GM13976 (cell line): Measurements from ENCODE around the gene TMEM174.

Source experiments
- DNase-seq: peaks from one replicate; pipeline ENCODE4 v3.0.0; 2012; ENCODE audit warnings: low spot score
- in situ Hi-C: fragments of 300-500 bp; cut with MboI; formaldehyde crosslinking; loops from one replicate; pipeline ENCODE4 v1.12.0; 2022; ENCODE audit warnings: low sequenced_read_pairs, mixed read lengths, inconsistent platforms; ENCODE audit not compliant: unreplicated experiment
- TF ChIP-seq, protein P1 (sequence below): IDR thresholded peaks from 2 replicates; pipeline ENCODE4 v1.5.1; 2012; ENCODE audit warnings: borderline replicate concordance, mild to moderate bottlenecking; ENCODE audit not compliant: insufficient read depth; ENCODE audit errors: extremely low read depth, missing control alignments, control extremely low read depth

The TMEM174 gene

GRCh38 chr5:73221726-73222125 lies 48.7 kb downstream of the TMEM174 start:
- no peak for DNase-seq
- TF ChIP-seq, protein P1, sequence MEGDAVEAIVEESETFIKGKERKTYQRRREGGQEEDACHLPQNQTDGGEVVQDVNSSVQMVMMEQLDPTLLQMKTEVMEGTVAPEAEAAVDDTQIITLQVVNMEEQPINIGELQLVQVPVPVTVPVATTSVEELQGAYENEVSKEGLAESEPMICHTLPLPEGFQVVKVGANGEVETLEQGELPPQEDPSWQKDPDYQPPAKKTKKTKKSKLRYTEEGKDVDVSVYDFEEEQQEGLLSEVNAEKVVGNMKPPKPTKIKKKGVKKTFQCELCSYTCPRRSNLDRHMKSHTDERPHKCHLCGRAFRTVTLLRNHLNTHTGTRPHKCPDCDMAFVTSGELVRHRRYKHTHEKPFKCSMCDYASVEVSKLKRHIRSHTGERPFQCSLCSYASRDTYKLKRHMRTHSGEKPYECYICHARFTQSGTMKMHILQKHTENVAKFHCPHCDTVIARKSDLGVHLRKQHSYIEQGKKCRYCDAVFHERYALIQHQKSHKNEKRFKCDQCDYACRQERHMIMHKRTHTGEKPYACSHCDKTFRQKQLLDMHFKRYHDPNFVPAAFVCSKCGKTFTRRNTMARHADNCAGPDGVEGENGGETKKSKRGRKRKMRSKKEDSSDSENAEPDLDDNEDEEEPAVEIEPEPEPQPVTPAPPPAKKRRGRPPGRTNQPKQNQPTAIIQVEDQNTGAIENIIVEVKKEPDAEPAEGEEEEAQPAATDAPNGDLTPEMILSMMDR, result no peak
- in situ Hi-C loops, result loop anchor here (10.0 kb wide), 1 partner anchor 73 kb away; no protein-coding TSS in a partner anchor

DNA sequence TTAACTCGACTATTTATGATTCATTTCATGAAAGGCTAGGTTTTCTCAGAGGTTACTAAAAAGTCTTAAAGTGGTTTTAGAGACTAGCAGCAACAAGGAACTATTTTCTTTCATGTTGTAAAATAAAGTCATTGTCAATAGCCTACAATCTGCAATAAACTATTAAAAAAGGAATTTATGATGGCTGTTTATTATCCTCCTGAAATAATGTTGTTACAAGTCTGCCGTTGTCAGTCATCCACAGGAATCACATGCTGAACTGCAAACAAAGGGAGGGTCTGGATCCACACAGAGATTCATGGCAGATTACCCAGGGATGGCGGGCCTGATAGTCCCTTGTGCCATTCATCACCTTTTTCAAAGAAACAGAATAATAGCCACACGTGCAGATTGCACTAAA lies 49.2 kb downstream of the TMEM174 start:
- no peak for DNase-seq
- in situ Hi-C loops, result loop anchor here (10.0 kb wide), 1 partner anchor 73 kb away; no protein-coding TSS in a partner anchor
- TF ChIP-seq, protein P1, result no peak
